NCI-H187 (cell line): ENCODE data around the gene ETFA.

Source experiments
- DNase-seq, 2 experiments: peaks; one replicate each; lab custom pipeline; 2025; lab: John Stamatoyannopoulos, UW

ETFA gene

GRCh38 chr15:76195506-76196268 is 115.6 kb downstream of the ETFA start:
- DNase-seq: no peak

GRCh38 chr15:76193934-76194333 is 117.3 kb downstream of the ETFA start:
- DNase-seq: no peak

- DNase-seq: no peak
Observed at GRCh38 chr15:76192715-76193114, 118.6 kb downstream of the ETFA start.

- no peak for DNase-seq
Observed at GRCh38 chr15:76191539-76192244, 119.6 kb downstream of the ETFA start.

- DNase-seq: peak in 1 of 2 experiments; percentile 11
Observed at GRCh38 chr15:76190751-76191538, 120.3 kb downstream of the ETFA start.

GRCh38 chr15:76190070-76190564 is 121.2 kb downstream of the ETFA start:
- DNase-seq: no peak

- no peak for DNase-seq
Observed at GRCh38 chr15:76189106-76189505, 122.2 kb downstream of the ETFA start.

GRCh38 chr15:76187163-76187562 is 124.1 kb downstream of the ETFA start:
- DNase-seq: no peak

- DNase-seq: no peak
Observed at GRCh38 chr15:76185716-76186115, 125.6 kb downstream of the ETFA start.

GRCh38 chr15:76184650-76185035 is 126.6 kb downstream of the ETFA start:
- no peak for DNase-seq

GRCh38 chr15:76183930-76184649 is 127.2 kb downstream of the ETFA start:
- DNase-seq: no peak

- DNase-seq: no peak
Observed at GRCh38 chr15:76181705-76182107, 129.6 kb downstream of the ETFA start.

GRCh38 chr15:76180321-76180720 is 130.9 kb downstream of the ETFA start:
- DNase-seq: no peak

- no peak for DNase-seq
Observed at GRCh38 chr15:76179023-76179422, 132.2 kb downstream of the ETFA start.

- DNase-seq: no peak
Observed at GRCh38 chr15:76178296-76179000, 132.8 kb downstream of the ETFA start.

GRCh38 chr15:76177491-76178040 is 133.7 kb downstream of the ETFA start:
- no peak for DNase-seq

- DNase-seq: no peak
Observed at GRCh38 chr15:76176487-76177085, 134.7 kb downstream of the ETFA start.

GRCh38 chr15:76176059-76176458 is 135.2 kb downstream of the ETFA start:
- DNase-seq: no peak

- no peak for DNase-seq
Observed at GRCh38 chr15:76175442-76175841, 135.8 kb downstream of the ETFA start.

- DNase-seq: no peak
Observed at GRCh38 chr15:76174654-76175053, 136.6 kb downstream of the ETFA start.
